Choroid plexus epithelial cell (primary cell): ENCODE results near the gene STAMBPL1.

Experiments
- DNase-seq: peaks from one replicate; pipeline ENCODE4 v3.0.0-alpha.2; 2010; ENCODE audit warnings: low read depth
- H3K4me3 ChIP-seq: 2 replicates; pipeline ENCODE4 v1.5.1; 2011; ENCODE audit warnings: low read depth, mild to moderate bottlenecking, control low read depth, low read length, moderate library complexity
- CTCF ChIP-seq: conservative IDR thresholded peaks from 2 replicates; pipeline ENCODE4 v1.5.1; 2011; ENCODE audit warnings: low read depth, mild to moderate bottlenecking, control low read depth, inconsistent platforms, low read length, moderate library complexity

STAMBPL1 gene

GRCh38 chr10:88890681-88891381 is 10.8 kb downstream of the STAMBPL1 start:
- H3K4me3 ChIP-seq = no peak overlapping the region
- peak; percentile 55 for DNase-seq
- TF ChIP-seq CTCF = no peak

- H3K4me3 ChIP-seq = no peak overlapping the region
- peak; percentile 75 for DNase-seq
- no peak for TF ChIP-seq CTCF
These were observed 12.3 kb downstream of the STAMBPL1 start for GRCh38 chr10:88892222-88892967.

DNA sequence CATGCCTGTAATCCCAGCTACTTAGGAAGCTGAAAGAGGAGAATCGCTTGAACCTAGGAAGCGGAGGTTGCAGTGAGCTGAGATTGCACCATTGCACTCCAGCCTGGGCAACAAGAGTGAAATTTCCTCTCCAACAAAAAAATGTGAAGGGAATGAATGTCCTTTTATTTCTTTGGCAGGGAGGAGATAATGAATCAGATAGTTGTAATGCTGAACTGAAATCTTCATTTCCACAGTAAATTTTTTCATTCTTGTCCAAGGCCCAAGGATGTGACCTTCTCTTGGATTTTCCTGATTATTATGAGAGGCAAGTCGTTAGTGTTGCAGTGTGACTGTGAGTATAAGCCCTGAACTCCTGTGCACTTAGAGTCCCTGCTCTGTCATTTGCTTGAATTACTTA is 13.6 kb downstream of the STAMBPL1 start:
- peak; percentile 42 for DNase-seq
- no peak overlapping the region for H3K4me3 ChIP-seq
- TF ChIP-seq CTCF = no peak

- no peak overlapping the region for H3K4me3 ChIP-seq
- TF ChIP-seq CTCF = no peak
- DNase-seq = no peak
These were observed 15.2 kb downstream of the STAMBPL1 start for GRCh38 chr10:88895250-88895649.

DNA sequence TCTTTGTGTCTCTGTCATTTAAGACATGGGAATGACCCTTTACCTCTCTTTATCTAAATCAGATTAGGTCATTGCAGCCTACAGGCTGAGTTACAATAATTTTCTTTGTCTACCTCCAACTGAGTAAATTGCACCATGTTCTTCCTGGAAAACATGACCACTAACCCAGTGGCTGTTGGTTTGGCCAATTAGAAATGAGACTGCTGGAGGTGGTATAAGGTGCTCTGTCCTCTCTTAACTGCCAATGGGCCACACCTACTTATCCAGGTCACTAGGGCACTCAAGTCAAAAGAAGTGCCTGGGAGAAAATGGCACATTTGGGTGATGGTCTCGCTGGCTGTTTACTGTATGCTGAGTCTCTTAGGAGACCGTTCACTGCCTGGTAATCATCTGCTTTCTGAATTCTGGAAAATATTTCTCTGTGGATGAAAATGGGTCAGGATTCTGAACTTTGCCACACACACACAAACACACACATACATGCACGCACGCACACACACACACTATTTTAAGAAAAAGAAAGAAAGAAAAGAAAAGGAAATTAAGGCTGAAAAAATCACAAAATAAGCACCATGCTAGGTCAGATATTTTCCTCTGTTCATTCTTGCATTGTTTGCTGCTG is 16.4 kb downstream of the STAMBPL1 start:
- TF ChIP-seq CTCF = no peak
- no peak overlapping the region for H3K4me3 ChIP-seq
- DNase-seq = peak; percentile 54

DNA sequence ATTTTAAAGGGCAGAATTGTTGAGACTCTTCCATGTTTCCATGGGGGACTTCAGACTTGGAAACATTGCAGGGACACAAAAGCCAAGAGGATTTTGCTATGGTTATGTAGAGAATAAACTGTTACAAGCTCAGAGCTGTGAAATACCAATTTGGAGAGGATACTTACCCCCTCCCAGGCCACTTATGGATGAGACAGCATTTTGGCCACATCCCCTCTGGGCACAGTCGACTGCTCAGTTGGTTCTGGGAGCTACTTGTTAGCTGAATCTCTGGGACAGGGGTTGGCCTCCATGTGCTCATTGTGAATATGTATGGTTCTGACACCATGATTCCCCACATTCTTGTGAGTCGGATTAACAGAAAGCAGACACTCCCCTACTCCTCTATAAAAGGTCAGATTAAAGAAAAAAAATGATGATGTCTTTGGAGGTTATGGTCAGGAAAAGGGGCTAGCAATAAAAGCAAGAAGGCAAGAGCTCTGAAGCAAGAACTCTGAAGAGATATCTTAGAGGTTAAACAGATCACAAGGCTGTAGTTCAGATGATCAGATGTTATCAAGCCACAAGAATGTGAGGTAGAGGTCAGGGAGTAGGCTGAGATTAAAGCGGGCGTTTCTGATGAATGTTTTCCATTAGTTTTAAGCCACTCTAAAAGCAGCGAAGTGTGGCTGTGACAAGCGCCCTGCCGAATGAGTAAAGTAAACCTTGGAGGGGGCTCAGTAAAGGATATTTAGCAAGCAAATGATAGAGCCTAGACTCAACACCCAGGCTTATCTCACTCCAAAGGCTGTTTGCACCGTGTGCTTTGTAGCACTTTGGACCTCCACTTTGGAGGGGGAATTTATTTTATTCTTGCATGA is 17.2 kb downstream of the STAMBPL1 start:
- H3K4me3 ChIP-seq = no peak overlapping the region
- no peak for TF ChIP-seq CTCF
- DNase-seq = no peak
